GM06990 (cell line): Measurements from ENCODE around the gene PKN2.
"Not testable (repeated sequence)": the region's sequence is repeated elsewhere in the genome, so short reads cannot be mapped to it uniquely, and the experiment has no call there.

ENCODE experiments used
- DNase-seq: peaks from one replicate; pipeline ENCODE4 v3.0.0-alpha.2; 2011; ENCODE audit not compliant: insufficient read length; ENCODE audit errors: extremely low read depth
- H3K27me3 ChIP-seq: replicated peaks from 2 replicates; pipeline ENCODE4 v1.6.0; 2011; ENCODE audit warnings: low read length; ENCODE audit not compliant: control insufficient read depth, insufficient read depth
- H3K36me3 ChIP-seq: 2 replicates; pipeline ENCODE4 v1.5.1; 2011; ENCODE audit warnings: low read length; ENCODE audit not compliant: control insufficient read depth, insufficient read depth
- H3K4me3 ChIP-seq: replicated peaks from 2 replicates; pipeline ENCODE4 v1.5.1; 2011; ENCODE audit warnings: low read depth, mild to moderate bottlenecking, control low read depth, low read length
- TF ChIP-seq, protein P1 (sequence below): IDR thresholded peaks from 2 replicates; pipeline ENCODE4 v1.5.1; 2011; ENCODE audit warnings: low read length, control low read depth, mild to moderate bottlenecking, inconsistent platforms; ENCODE audit not compliant: insufficient read depth, poor library complexity, severe bottlenecking

Gene PKN2

GRCh38 chr1:88876573-88877365 is 192.7 kb downstream of the PKN2 start:
- no peak for DNase-seq
- peaks cover 4% of the 10 kb centered on the region for H3K36me3 ChIP-seq
- H3K4me3 ChIP-seq, result no peak overlapping the region
- TF ChIP-seq, protein P1, sequence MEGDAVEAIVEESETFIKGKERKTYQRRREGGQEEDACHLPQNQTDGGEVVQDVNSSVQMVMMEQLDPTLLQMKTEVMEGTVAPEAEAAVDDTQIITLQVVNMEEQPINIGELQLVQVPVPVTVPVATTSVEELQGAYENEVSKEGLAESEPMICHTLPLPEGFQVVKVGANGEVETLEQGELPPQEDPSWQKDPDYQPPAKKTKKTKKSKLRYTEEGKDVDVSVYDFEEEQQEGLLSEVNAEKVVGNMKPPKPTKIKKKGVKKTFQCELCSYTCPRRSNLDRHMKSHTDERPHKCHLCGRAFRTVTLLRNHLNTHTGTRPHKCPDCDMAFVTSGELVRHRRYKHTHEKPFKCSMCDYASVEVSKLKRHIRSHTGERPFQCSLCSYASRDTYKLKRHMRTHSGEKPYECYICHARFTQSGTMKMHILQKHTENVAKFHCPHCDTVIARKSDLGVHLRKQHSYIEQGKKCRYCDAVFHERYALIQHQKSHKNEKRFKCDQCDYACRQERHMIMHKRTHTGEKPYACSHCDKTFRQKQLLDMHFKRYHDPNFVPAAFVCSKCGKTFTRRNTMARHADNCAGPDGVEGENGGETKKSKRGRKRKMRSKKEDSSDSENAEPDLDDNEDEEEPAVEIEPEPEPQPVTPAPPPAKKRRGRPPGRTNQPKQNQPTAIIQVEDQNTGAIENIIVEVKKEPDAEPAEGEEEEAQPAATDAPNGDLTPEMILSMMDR, result no peak
- no peaks in the 10 kb centered on the region for H3K27me3 ChIP-seq

DNA sequence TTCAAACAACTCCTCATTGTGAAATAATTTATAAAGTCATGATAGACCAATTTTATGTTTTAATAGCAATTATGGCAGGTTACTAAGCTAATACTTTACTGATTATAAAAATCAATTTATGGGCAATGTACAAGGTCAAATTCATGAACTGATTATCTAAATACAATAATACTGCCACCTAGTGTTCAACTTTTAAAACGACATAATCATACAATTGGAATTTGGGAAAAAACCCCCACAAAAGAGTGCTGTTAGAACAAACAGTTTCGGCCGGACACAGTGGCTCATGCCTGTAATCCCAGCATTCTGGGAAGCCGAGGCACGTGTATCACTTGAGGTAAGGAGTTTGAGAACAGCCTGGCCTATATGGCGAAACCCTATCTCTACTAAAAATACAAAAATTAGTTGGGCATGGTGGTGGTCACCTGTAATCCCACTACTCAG is 193.3 kb downstream of the PKN2 start:
- TF ChIP-seq, protein P1, result peak; percentile 24
- Histone ChIP-seq H3K36me3 (peaks cover 4% of the 10 kb centered on the region), H3K27me3 (no peaks in the 10 kb centered on the region), H3K4me3 (no peak overlapping the region)
- peak; percentile 6 for DNase-seq

DNA sequence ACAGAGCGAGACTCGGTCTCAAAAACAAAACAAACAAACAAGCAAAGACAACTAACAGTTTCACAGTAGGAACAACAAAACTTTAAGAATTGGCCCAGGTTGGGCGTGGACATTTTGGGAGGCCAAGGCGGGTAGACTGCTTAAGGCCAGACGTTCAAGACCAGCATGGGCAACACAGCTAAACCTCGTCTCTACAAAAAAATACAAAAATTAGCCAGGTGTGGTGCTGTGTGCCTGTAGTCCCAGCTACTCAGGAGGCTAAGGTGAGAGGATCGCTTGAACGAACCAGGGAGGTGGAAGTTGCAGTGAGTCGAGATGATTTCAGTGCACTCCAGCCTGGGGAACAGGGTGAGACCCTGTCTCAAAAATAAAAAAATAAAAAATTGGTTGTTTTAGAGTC is 193.8 kb downstream of the PKN2 start:
- H3K36me3 ChIP-seq, result peaks cover 4% of the 10 kb centered on the region
- DNase-seq, result no peak
- H3K27me3 ChIP-seq, result no peaks in the 10 kb centered on the region
- H3K4me3 ChIP-seq, result no peak overlapping the region
- TF ChIP-seq, protein P1, result no peak

- Histone ChIP-seq H3K36me3 (peaks cover 7% of the 10 kb centered on the region), H3K4me3 (no peak overlapping the region), H3K27me3 (no peaks in the 10 kb centered on the region)
- TF ChIP-seq, protein P1, result no peak
- DNase-seq, result no peak
These were observed 194.7 kb downstream of the PKN2 start for GRCh38 chr1:88878731-88879130.

DNA sequence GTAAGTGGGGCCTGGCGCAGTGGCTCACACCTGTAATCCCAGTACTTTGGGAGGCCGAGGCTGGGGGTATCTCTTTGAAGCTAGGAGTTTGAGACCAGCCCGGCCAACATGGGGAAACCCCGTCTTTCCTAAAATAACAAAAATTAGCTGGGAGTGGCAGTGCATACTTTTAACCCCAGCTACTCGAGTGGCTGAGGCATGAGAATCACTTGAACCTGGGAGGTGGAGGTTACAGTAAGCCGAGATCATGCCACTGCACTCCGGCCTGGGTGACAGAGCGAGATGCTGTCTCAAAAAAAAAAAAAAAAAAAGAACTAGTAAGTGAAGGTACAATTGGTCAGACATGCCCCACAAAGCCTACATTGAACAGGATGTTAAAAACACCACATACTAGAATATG is 196.6 kb downstream of the PKN2 start:
- not testable (repeated sequence) for H3K4me3 ChIP-seq, DNase-seq, H3K36me3 ChIP-seq, H3K27me3 ChIP-seq

GRCh38 chr1:88883156-88883555 is 199.1 kb downstream of the PKN2 start:
- TF ChIP-seq, protein P1, result no peak
- no peak for DNase-seq
- Histone ChIP-seq H3K27me3 (no peaks in the 10 kb centered on the region), H3K4me3 (no peak overlapping the region), H3K36me3 (peaks cover 9% of the 10 kb centered on the region)
